Measurements from ENCODE around the gene FSTL5.

FSTL5 gene

DNA sequence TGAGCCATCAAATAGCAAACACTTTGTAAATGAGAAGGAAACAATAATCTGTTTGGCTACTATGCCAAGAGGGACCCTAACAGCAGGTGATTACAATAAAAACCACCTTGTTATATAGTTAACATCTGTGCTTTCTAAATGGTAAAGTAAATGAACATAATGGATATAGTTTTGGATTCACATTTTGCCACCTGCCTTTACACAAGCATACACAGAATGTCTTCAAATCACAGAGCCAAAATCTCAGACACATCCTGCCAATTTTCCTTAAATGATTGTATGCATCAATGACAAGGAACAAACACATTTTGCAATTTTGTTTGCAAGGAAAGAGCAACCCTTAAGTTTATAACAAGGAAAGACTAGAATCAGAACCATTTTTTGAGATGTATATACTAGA is 334.2 kb downstream of the FSTL5 start:
- Histone ChIP-seq H3K27ac (ENCODE audit: low read depth, low read length) (no peak overlapping the region), H3K9me3 (ENCODE audit: control insufficient read depth, insufficient read depth, low read length) (no peaks in the 10 kb centered on the region)

DNA sequence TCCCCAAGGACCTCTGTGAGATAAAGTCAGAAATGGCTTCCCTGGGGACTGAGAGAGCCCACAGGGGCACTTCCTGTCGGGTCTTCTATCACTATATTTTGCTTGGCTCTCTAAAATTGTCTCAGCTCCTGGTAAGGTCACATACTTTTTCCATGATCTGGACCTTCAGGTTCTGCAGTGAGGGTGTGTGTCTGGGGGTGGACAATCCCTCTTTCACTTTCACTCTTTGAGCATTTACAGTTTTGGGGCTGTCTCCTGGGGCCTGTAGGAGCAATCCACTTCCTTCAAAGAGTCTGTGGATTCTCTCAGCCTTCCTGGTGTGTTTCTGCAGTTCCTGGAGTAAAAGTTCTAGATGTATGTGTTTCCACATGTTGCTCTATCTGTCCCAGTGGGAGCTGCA is 335.7 kb downstream of the FSTL5 start:
- no peak overlapping the region for H3K27ac ChIP-seq (ENCODE audit: low read depth, low read length)
- H3K36me3 ChIP-seq (ENCODE audit: control insufficient read depth, low read length) = no peaks in the 10 kb centered on the region
- no peak overlapping the region for H3K4me2 ChIP-seq (ENCODE audit: low read length)
- no peaks in the 10 kb centered on the region for H3K79me2 ChIP-seq (ENCODE audit: control insufficient read depth, low read length)
- no peaks in the 10 kb centered on the region for H3K9me2 ChIP-seq (replicated peaks; ENCODE audit: control insufficient read depth, low read length)
- no peaks in the 10 kb centered on the region for H4K20me1 ChIP-seq (ENCODE audit: control insufficient read depth, insufficient read depth, low read depth, low read length)
- H3K4me3 ChIP-seq (ENCODE audit: low read length) = no peak overlapping the region
- H3K9me3 ChIP-seq (ENCODE audit: control insufficient read depth, insufficient read depth, low read length) = no peaks in the 10 kb centered on the region; the same call in 1 of the 2 replicates
- no peaks in the 10 kb centered on the region for H3F3A ChIP-seq (ENCODE audit: control insufficient read depth, insufficient read depth)
- H3K4me1 ChIP-seq (ENCODE audit: control insufficient read depth, low read length) = no peaks in the 10 kb centered on the region
- no peaks in the 10 kb centered on the region for H3K27me3 ChIP-seq (ENCODE audit: control insufficient read depth, low read length)
- TF ChIP-seq, protein P1, sequence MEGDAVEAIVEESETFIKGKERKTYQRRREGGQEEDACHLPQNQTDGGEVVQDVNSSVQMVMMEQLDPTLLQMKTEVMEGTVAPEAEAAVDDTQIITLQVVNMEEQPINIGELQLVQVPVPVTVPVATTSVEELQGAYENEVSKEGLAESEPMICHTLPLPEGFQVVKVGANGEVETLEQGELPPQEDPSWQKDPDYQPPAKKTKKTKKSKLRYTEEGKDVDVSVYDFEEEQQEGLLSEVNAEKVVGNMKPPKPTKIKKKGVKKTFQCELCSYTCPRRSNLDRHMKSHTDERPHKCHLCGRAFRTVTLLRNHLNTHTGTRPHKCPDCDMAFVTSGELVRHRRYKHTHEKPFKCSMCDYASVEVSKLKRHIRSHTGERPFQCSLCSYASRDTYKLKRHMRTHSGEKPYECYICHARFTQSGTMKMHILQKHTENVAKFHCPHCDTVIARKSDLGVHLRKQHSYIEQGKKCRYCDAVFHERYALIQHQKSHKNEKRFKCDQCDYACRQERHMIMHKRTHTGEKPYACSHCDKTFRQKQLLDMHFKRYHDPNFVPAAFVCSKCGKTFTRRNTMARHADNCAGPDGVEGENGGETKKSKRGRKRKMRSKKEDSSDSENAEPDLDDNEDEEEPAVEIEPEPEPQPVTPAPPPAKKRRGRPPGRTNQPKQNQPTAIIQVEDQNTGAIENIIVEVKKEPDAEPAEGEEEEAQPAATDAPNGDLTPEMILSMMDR (IDR thresholded peaks at IDR 0.05; ENCODE audit: low read depth, low read length, poor library complexity, severe bottlenecking) = no peak
- no peak for TF ChIP-seq EZH2phosphoT487 (IDR thresholded peaks at IDR 0.05; ENCODE audit: borderline replicate concordance, low read length)

More for the DNA sequence above, 334.2 kb downstream of the FSTL5 start:
- H3K79me2 ChIP-seq (ENCODE audit: control insufficient read depth, low read length) = no peaks in the 10 kb centered on the region
- H3K4me3 ChIP-seq (ENCODE audit: low read length) = no peak overlapping the region
- H3K4me1 ChIP-seq (ENCODE audit: control insufficient read depth, low read length) = no peaks in the 10 kb centered on the region
- no peaks in the 10 kb centered on the region for H3F3A ChIP-seq (ENCODE audit: control insufficient read depth, insufficient read depth)
- no peak overlapping the region for H3K4me2 ChIP-seq (ENCODE audit: low read length)
- H3K9me2 ChIP-seq (replicated peaks; ENCODE audit: control insufficient read depth, low read length) = no peaks in the 10 kb centered on the region
- TF ChIP-seq EZH2phosphoT487 (IDR thresholded peaks at IDR 0.05; ENCODE audit: borderline replicate concordance, low read length) = no peak
- TF ChIP-seq, protein P1 (IDR thresholded peaks at IDR 0.05; ENCODE audit: low read depth, low read length, poor library complexity, severe bottlenecking) = no peak
- H3K27me3 ChIP-seq (ENCODE audit: control insufficient read depth, low read length) = no peaks in the 10 kb centered on the region
- H3K36me3 ChIP-seq (ENCODE audit: control insufficient read depth, low read length) = no peaks in the 10 kb centered on the region
- H4K20me1 ChIP-seq (ENCODE audit: control insufficient read depth, insufficient read depth, low read depth, low read length) = no peaks in the 10 kb centered on the region

DNA sequence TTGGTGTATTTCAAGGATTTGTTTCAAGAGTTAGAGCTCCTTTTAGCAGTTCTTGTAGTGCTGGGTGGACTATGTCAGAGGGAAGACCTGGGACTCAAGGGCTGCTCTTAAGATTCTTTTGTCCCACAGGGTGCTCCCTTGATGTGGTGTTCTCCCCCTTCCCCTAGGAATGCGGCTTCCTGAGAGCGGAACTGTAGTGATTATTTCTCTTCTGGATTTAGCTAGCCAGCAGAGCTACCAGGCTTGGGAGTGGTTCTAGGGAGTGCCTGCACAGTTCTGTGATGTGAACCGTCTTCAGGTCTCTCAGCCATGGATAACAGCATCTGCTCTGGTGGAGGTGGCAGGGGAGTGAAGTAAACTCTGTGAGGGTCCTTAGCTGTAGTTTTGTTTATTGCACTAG is 336.8 kb downstream of the FSTL5 start:
- no peaks in the 10 kb centered on the region for H3K4me1 ChIP-seq (ENCODE audit: control insufficient read depth, low read length)
- no peaks in the 10 kb centered on the region for H3K79me2 ChIP-seq (ENCODE audit: control insufficient read depth, low read length)
- H3K4me2 ChIP-seq (ENCODE audit: low read length) = no peak overlapping the region
- no peaks in the 10 kb centered on the region; the same call in 1 of the 2 replicates for H3K9me3 ChIP-seq (ENCODE audit: control insufficient read depth, insufficient read depth, low read length)
- no peaks in the 10 kb centered on the region for H3K36me3 ChIP-seq (ENCODE audit: control insufficient read depth, low read length)
- no peak overlapping the region for H3K4me3 ChIP-seq (ENCODE audit: low read length)
- no peaks in the 10 kb centered on the region for H4K20me1 ChIP-seq (ENCODE audit: control insufficient read depth, insufficient read depth, low read depth, low read length)
- H3K9me2 ChIP-seq (replicated peaks; ENCODE audit: control insufficient read depth, low read length) = no peaks in the 10 kb centered on the region
- no peak overlapping the region for H3K27ac ChIP-seq (ENCODE audit: low read depth, low read length)
- H3F3A ChIP-seq (ENCODE audit: control insufficient read depth, insufficient read depth) = no peaks in the 10 kb centered on the region
- no peaks in the 10 kb centered on the region for H3K27me3 ChIP-seq (ENCODE audit: control insufficient read depth, low read length)
- no peak for TF ChIP-seq EZH2phosphoT487 (IDR thresholded peaks at IDR 0.05; ENCODE audit: borderline replicate concordance, low read length)
- TF ChIP-seq, protein P1 (IDR thresholded peaks at IDR 0.05; ENCODE audit: low read depth, low read length, poor library complexity, severe bottlenecking) = no peak

All from DOHH2 (cell line).